ENCODE data around the gene USP35.

USP35 gene

GRCh38 chr11:78188286-78189173 is at the start of gene USP35, which contains the start of gene KCTD21:
Gene USP35, plus strand, starts transcription at chr11:78188919. Its CDS starts 7,327 bp downstream, at chr11:78196246.
Gene KCTD21, minus strand, starts transcription at chr11:78188626. Its CDS starts 14,072 bp downstream, at chr11:78174554.
- peak; percentile 97 for DNase-seq (ENCODE audit: low spot score)

- peak; percentile 99 for DNase-seq (ENCODE audit: low spot score)
Observed at GRCh38 chr11:78139422-78140391, 49.0 kb upstream of the USP35 start, which contains the start of gene ALG8. Gene ALG8, minus strand, starts transcription at chr11:78139626. Its CDS starts 38 bp downstream, at chr11:78139588.

- DNase-seq (ENCODE audit: low spot score) = no peak
Observed at GRCh38 chr11:78140392-78141077, 48.2 kb upstream of the USP35 start.

GRCh38 chr11:78145511-78146025 is 43.2 kb upstream of the USP35 start:
- no peak for DNase-seq (ENCODE audit: low spot score)

GRCh38 chr11:78147807-78148206 is 40.9 kb upstream of the USP35 start:
- no peak for DNase-seq (ENCODE audit: low spot score)

- no peak for DNase-seq (ENCODE audit: low spot score)
Observed at GRCh38 chr11:78149646-78150045, 39.1 kb upstream of the USP35 start.

- no peak for DNase-seq (ENCODE audit: low spot score)
Observed at GRCh38 chr11:78150346-78150745, 38.4 kb upstream of the USP35 start.

GRCh38 chr11:78150754-78151153 is 38.0 kb upstream of the USP35 start:
- DNase-seq (ENCODE audit: low spot score) = no peak

- no peak for DNase-seq (ENCODE audit: low spot score)
Observed at GRCh38 chr11:78151804-78152203, 36.9 kb upstream of the USP35 start.

GRCh38 chr11:78156127-78156844 is 32.4 kb upstream of the USP35 start:
- no peak for DNase-seq (ENCODE audit: low spot score)

- DNase-seq (ENCODE audit: low spot score) = no peak
Observed at GRCh38 chr11:78158987-78159652, 29.6 kb upstream of the USP35 start.

- no peak for DNase-seq (ENCODE audit: low spot score)
Observed at GRCh38 chr11:78160557-78160956, 28.2 kb upstream of the USP35 start.

GRCh38 chr11:78161346-78161745 is 27.4 kb upstream of the USP35 start:
- DNase-seq (ENCODE audit: low spot score) = no peak

GRCh38 chr11:78161962-78162371 is 26.8 kb upstream of the USP35 start:
- no peak for DNase-seq (ENCODE audit: low spot score)

GRCh38 chr11:78163828-78164227 is 24.9 kb upstream of the USP35 start:
- DNase-seq (ENCODE audit: low spot score) = no peak

GRCh38 chr11:78164471-78164870 is 24.2 kb upstream of the USP35 start:
- no peak for DNase-seq (ENCODE audit: low spot score)

- no peak for DNase-seq (ENCODE audit: low spot score)
Observed at GRCh38 chr11:78166855-78167469, 21.8 kb upstream of the USP35 start.

GRCh38 chr11:78168539-78169477 is 19.9 kb upstream of the USP35 start:
- no peak for DNase-seq (ENCODE audit: low spot score)

- DNase-seq (ENCODE audit: low spot score) = no peak
Observed at GRCh38 chr11:78170413-78170812, 18.3 kb upstream of the USP35 start.

All from germinal center (tissue), 1 donor.